HCT116 (cell line): Measurements from ENCODE around the gene TEPSIN. TPM values are rescaled to one million over a fixed set of nuclear protein-coding genes. Genes with fewer than 3 reads are reported as not detected.
A peak's percentile ranks its signal among the peaks of the same experiment; 100 is the strongest.

Experiments used
- ATAC-seq: fragments of 200-7000 bp; cut with Tn5 transposase; 2 replicates; pipeline ENCODE4 v1.9.1; 2020; ENCODE audit warnings: mild to moderate bottlenecking, moderate library complexity
- BruUV-seq: library from RNA; stranded (reverse); fragments of 400-500 nt; replicated peaks from 2 replicates; lab custom pipeline; 2021; lab: Mats Ljungman, UMichigan
- CTCF ChIA-PET: fragments of 300-600 bp; sonication (Branson Sonifier 250); formaldehyde crosslinking; loops from one replicate; lab custom pipeline; 2021; ENCODE audit warnings: antibody characterized with exemption; lab: Charles Lee
- POLR2A ChIA-PET: fragments of 300-600, 350-600 bp; sonication (Branson Sonifier 250); formaldehyde crosslinking; loops from one replicate; lab custom pipeline; 2021; ENCODE audit warnings: antibody characterized with exemption; lab: Charles Lee
- RAD21 ChIA-PET, 2 experiments: fragments of 300-600 bp; sonication (Branson Sonifier 250); formaldehyde crosslinking; loops; one replicate each; lab custom pipeline; 2023; ENCODE audit warnings: low total read pairs in 2 of 2; ENCODE audit not compliant: uncharacterized antibody in 2 of 2, unreplicated experiment in 2 of 2, low non-redundant PET in 1 of 2; lab: Charles Lee
- DNase-seq: peaks from one replicate; pipeline ENCODE4 v3.0.0-alpha.2; 2010; ENCODE audit warnings: low read depth, low spot score
- H2AFZ ChIP-seq: fragments of 200-600 bp; shearing (Covaris generic), sonication (generic); 2 replicates; pipeline ENCODE4 v1.6.1; 2017; ENCODE audit warnings: low read depth, mixed run types, mixed read lengths, antibody characterized with exemption, low read length; ENCODE audit not compliant: poor library complexity, severe bottlenecking
- H3K27ac ChIP-seq: 2 replicates; pipeline ENCODE4 v1.5.1; 2012; ENCODE audit warnings: low read depth, low read length
- H3K27me3 ChIP-seq: fragments of 200-600 bp; sonication (generic); 2 replicates; pipeline ENCODE4 v1.6.1; 2016; ENCODE audit warnings: mixed run types, low read length, mixed read lengths; ENCODE audit not compliant: insufficient read depth
- H3K36me3 ChIP-seq, 2 experiments: fragments of 200-500 bp in 1 of 2; fragments of 200-600 bp in 1 of 2; sonication (Bioruptor generic) in 1 of 2; sonication (generic) in 1 of 2; 2 replicates each; pipeline versions ENCODE4 v1.5.1 to v1.6.1; 2014 to 2016; ENCODE audit warnings: low read length in 2 of 2, inconsistent platforms in 1 of 2, mixed read lengths in 1 of 2, mixed run types in 1 of 2; ENCODE audit not compliant: insufficient read depth in 2 of 2, control insufficient read depth in 1 of 2
- H3K4me1 ChIP-seq, 2 experiments: fragments of 200-600 bp in 1 of 2; sonication (generic) in 1 of 2; 2 replicates each; pipeline versions ENCODE4 v1.5.1 to v1.6.1; 2012 to 2017; ENCODE audit warnings: low read length in 2 of 2, inconsistent platforms in 1 of 2, mild to moderate bottlenecking in 1 of 2, mixed read lengths in 1 of 2, mixed run types in 1 of 2, moderate library complexity in 1 of 2; ENCODE audit not compliant: insufficient read depth in 2 of 2, control insufficient read depth in 1 of 2
- H3K4me2 ChIP-seq: fragments of 200-600 bp; sonication (generic); 2 replicates; pipeline ENCODE4 v1.6.1; 2017; ENCODE audit warnings: mixed run types, low read length, mixed read lengths
- H3K4me3 ChIP-seq, 2 experiments: fragments of 200-600 bp in 1 of 2; sonication (generic) in 1 of 2; replicated peaks in 1 of 2; 2 replicates each; pipeline ENCODE4 v1.5.1; 2011 to 2016; ENCODE audit warnings: low read length in 2 of 2, control low read depth in 1 of 2, low read depth in 1 of 2, mild to moderate bottlenecking in 1 of 2, mixed read lengths in 1 of 2, mixed run types in 1 of 2
- H3K79me2 ChIP-seq: fragments of 200-600 bp; sonication (generic); 2 replicates; pipeline ENCODE4 v1.6.1; 2017; ENCODE audit warnings: mild to moderate bottlenecking, mixed run types, low read length, moderate library complexity, mixed read lengths; ENCODE audit not compliant: insufficient read depth
- H3K9ac ChIP-seq: fragments of 200-600 bp; sonication (generic); 2 replicates; pipeline ENCODE4 v1.6.1; 2016; ENCODE audit warnings: low read length, mixed read lengths
- H3K9me2 ChIP-seq: fragments of 200-600 bp; sonication (generic), shearing (Covaris generic); 2 replicates; pipeline ENCODE4 v1.6.1; 2017; ENCODE audit warnings: mixed run types, mild to moderate bottlenecking, moderate library complexity; ENCODE audit not compliant: insufficient read depth
- H3K9me3 ChIP-seq, 2 experiments: fragments of 200-500 bp in 1 of 2; fragments of 200-600 bp in 1 of 2; sonication (Bioruptor generic) in 1 of 2; sonication (generic) in 1 of 2; 2 replicates each; pipeline ENCODE4 v1.6.1; 2014 to 2017; ENCODE audit warnings: low read length in 2 of 2, mixed read lengths in 2 of 2, inconsistent platforms in 1 of 2, low read depth in 1 of 2, mild to moderate bottlenecking in 1 of 2, mixed run types in 1 of 2, moderate library complexity in 1 of 2; ENCODE audit not compliant: control insufficient read depth in 1 of 2, insufficient read depth in 1 of 2
- H4K20me1 ChIP-seq: fragments of 200-600 bp; sonication (generic), shearing (Covaris generic); 2 replicates; pipeline ENCODE4 v1.6.1; 2017; ENCODE audit warnings: mixed run types, mild to moderate bottlenecking, moderate library complexity; ENCODE audit not compliant: insufficient read depth
- JUND ChIP-seq: IDR thresholded peaks from 2 replicates; pipeline ENCODE4 v1.6.1; 2012
- REST ChIP-seq: IDR thresholded peaks from 2 replicates; pipeline ENCODE4 v1.6.1; 2012; ENCODE audit warnings: low read depth
- SP1 ChIP-seq: IDR thresholded peaks from 2 replicates; pipeline ENCODE4 v1.6.1; 2012; ENCODE audit warnings: low read depth
- TCF7L2 ChIP-seq: IDR thresholded peaks from 2 replicates; pipeline ENCODE4 v1.7.0; 2011; ENCODE audit warnings: borderline replicate concordance, inconsistent platforms; ENCODE audit not compliant: insufficient read depth, insufficient read length; ENCODE audit errors: extremely low read depth
- intact Hi-C: fragments of 100-400 bp; cut with micrococcal nuclease; formaldehyde crosslinking; loops from 2 replicates; pipeline ENCODE4 v1.10.0; 2022
- total RNA-seq: library from RNA; stranded (reverse); gene quantifications from one replicate; pipeline ENCODE4 v1.2.1, GENCODE V29; 2021; ENCODE audit not compliant: unreplicated experiment

Gene TEPSIN
- total RNA-seq, 1 experiment from 2014 or later: 50.6 TPM

- TF ChIP-seq REST: no peak
- TF ChIP-seq, all 23 proteins: peak for 0
These were observed 4.4 kb upstream of the TEPSIN start (continued) for GRCh38 chr17:81243333-81243664.

- Histone ChIP-seq H3K9me3 (no peaks in the 10 kb centered on the region), H3K36me3 (peaks cover 2 to 10% of the 10 kb centered on the region in 2 experiments; a peak in 1 of 4 replicates), H4K20me1 (no peaks in the 10 kb centered on the region), H3K9ac (no peak overlapping the region), H3K9me2 (no peaks in the 10 kb centered on the region), H2AFZ (no peak overlapping the region), H3K27me3 (no peaks in the 10 kb centered on the region), H3K4me1 (peaks cover 11 to 30% of the 10 kb centered on the region in 2 experiments; a peak in 3 of 4 replicates), H3K27ac (no peak overlapping the region), H3K4me3 (no peak overlapping the region), H3K79me2 (peaks cover 45% of the 10 kb centered on the region), H3K4me2 (no peak overlapping the region)
- TSS peak; percentile 16 for BruUV-seq
- intact Hi-C loops: no loop called here
- POLR2A ChIA-PET: interaction anchor here (0.7 kb wide), 1 partner anchor 9 kb away, joined by 5 read pairs; no protein-coding TSS in a partner anchor
- DNase-seq: no peak
- RAD21 ChIA-PET: interaction anchor here (0.6 to 0.8 kb wide), 2 partner anchors 98 to 100 kb away, joined by 4 to 8 read pairs; no protein-coding TSS in a partner anchor
- CTCF ChIA-PET: interaction anchor here (1.3 kb wide), 1 partner anchor 100 kb away, joined by 4 read pairs; no protein-coding TSS in a partner anchor
- no peak for ATAC-seq
- TF ChIP-seq TCF7L2 (no peak), SP1 (no peak), JUND (no peak)
These were observed 3.8 kb upstream of the TEPSIN start for GRCh38 chr17:81242421-81243332.
